RWPE1 (cell line): Measurements from ENCODE around the gene HOXA10.

Experiments used
- CTCF ChIA-PET: fragments of 350-600 bp; sonication (Branson Sonifier 250); formaldehyde crosslinking; extraction: SDS; loops from one replicate; lab custom pipeline; 2021; lab: Yijun Ruan, JAX
- POLR2A ChIA-PET: fragments of 400-600 bp; formaldehyde crosslinking; extraction: SDS; loops from one replicate; lab custom pipeline; 2020; ENCODE audit warnings: antibody characterized with exemption; ENCODE audit not compliant: low non-redundant PET; lab: Yijun Ruan, JAX
- DNase-seq: peaks from one replicate; pipeline ENCODE4 v3.0.0; 2012; ENCODE audit warnings: low spot score
- H3K27ac ChIP-seq: fragments of 450-650 bp; 2 replicates; pipeline ENCODE4 v1.5.1; 2017
- TF ChIP-seq, protein P1 (sequence below): fragments of 450-650 bp; conservative IDR thresholded peaks from 2 replicates; pipeline ENCODE4 v1.5.1; 2017; ENCODE audit warnings: low read depth, mild to moderate bottlenecking

Gene HOXA10

GRCh38 chr7:27179503-27180430, 5.6 kb upstream of the HOXA10 start:
- TF ChIP-seq, protein P1, sequence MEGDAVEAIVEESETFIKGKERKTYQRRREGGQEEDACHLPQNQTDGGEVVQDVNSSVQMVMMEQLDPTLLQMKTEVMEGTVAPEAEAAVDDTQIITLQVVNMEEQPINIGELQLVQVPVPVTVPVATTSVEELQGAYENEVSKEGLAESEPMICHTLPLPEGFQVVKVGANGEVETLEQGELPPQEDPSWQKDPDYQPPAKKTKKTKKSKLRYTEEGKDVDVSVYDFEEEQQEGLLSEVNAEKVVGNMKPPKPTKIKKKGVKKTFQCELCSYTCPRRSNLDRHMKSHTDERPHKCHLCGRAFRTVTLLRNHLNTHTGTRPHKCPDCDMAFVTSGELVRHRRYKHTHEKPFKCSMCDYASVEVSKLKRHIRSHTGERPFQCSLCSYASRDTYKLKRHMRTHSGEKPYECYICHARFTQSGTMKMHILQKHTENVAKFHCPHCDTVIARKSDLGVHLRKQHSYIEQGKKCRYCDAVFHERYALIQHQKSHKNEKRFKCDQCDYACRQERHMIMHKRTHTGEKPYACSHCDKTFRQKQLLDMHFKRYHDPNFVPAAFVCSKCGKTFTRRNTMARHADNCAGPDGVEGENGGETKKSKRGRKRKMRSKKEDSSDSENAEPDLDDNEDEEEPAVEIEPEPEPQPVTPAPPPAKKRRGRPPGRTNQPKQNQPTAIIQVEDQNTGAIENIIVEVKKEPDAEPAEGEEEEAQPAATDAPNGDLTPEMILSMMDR, result peak; percentile 98
- ChIA-PET CTCF (interaction anchor here (0.6 to 2.5 kb wide), 20 partner anchors 10 to 1013 kb away, joined by 3 to 30 read pairs (median 4); no protein-coding TSS in a partner anchor), POLR2A (interaction anchor here (0.6 to 1.0 kb wide), 2 partner anchors 14 to 32 kb away, joined by 3 read pairs; partner anchors contain the start of genes HOXA6 and HOXA9)
- H3K27ac ChIP-seq, result peak overlapping the region; percentile 89
- DNase-seq, result peak; percentile 84

DNA sequence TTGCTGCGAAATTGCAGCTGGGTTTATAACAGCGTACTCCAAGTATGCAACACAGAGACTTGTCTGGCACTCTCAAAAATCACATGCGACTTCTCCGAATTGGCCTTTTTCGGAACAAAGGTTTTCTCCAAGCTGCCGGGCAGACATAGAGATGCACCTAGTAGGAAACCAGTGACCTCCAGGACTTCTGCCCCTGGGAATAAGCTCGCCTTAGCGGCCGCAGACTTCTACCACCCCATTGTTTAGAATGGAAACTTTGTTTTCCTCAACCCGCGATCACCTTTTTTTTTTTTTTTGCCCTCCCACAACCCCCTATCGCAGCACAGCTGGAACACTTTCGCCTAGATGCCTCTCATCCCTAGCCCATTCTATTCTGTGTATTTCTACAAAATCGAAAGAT, 4.9 kb upstream of the HOXA10 start:
- ChIA-PET CTCF (interaction anchor here (0.6 to 2.5 kb wide), 12 partner anchors 9 to 745 kb away, joined by 3 to 30 read pairs (median 5); no protein-coding TSS in a partner anchor), POLR2A (interaction anchor here (0.6 kb wide), 1 partner anchor 77 kb away, joined by 3 read pairs; no protein-coding TSS in a partner anchor)
- TF ChIP-seq, protein P1, result no peak
- peak overlapping the region; percentile 89 for H3K27ac ChIP-seq
- DNase-seq, result no peak

GRCh38 chr7:27178366-27178765, 4.2 kb upstream of the HOXA10 start:
- POLR2A ChIA-PET, result interaction anchor here (0.6 kb wide), 1 partner anchor 78 kb away, joined by 3 read pairs; no protein-coding TSS in a partner anchor
- no peak for DNase-seq

GRCh38 chr7:27177795-27178320, 3.7 kb upstream of the HOXA10 start:
- DNase-seq, result no peak
- H3K27ac ChIP-seq, result peak overlapping the region; percentile 95
- TF ChIP-seq, protein P1, result no peak
- POLR2A ChIA-PET, result no interaction called here
- CTCF ChIA-PET, result interaction anchor here (1.7 kb wide), 1 partner anchor 12 kb away, joined by 5 read pairs; no protein-coding TSS in a partner anchor

More at GRCh38 chr7:27178366-27178765, 4.2 kb upstream of the HOXA10 start:
- TF ChIP-seq, protein P1, result no peak
- peak overlapping the region; percentile 89 for H3K27ac ChIP-seq
- CTCF ChIA-PET, result interaction anchor here (0.7 to 2.5 kb wide), 4 partner anchors 9 to 462 kb away, joined by 5 to 30 read pairs (median 6); no protein-coding TSS in a partner anchor

GRCh38 chr7:27176962-27177794, 3.1 kb upstream of the HOXA10 start:
- H3K27ac ChIP-seq, result peak overlapping the region; percentile 95
- no peak for DNase-seq
- CTCF ChIA-PET, result no interaction called here
- TF ChIP-seq, protein P1, result no peak
- POLR2A ChIA-PET, result no interaction called here

DNA sequence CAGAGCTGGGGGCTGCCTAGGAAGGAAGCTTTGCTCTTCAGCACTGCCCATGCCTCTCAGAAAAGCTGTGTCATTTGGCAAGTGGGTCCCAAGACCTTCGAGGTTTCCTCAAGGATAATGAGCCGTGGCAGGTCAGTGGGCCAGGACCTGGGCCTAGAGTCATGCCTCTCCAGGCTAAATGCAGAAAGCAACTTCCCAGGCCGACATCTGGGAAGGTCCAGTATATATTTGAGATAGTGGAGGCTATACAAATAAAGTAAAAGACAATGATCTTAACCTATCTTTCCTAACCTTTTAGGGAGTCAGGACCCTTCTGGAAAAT, 2.4 kb upstream of the HOXA10 start:
- CTCF ChIA-PET, result interaction anchor here (0.7 kb wide), 1 partner anchor 9 kb away, joined by 3 read pairs; the partner anchor contains the start of gene HOXA11
- TF ChIP-seq, protein P1, result no peak
- no peak for DNase-seq
- POLR2A ChIA-PET, result no interaction called here
- peak overlapping the region; percentile 95 for H3K27ac ChIP-seq
